DND-41 (cell line): ENCODE results near the gene CAPN3.

ENCODE experiments used
- EZH2 ChIP-seq: IDR thresholded peaks from 3 replicates; pipeline ENCODE4 v1.6.1; 2012; ENCODE audit warnings: borderline replicate concordance, low read depth, mild to moderate bottlenecking, moderate library complexity, low read length, inconsistent platforms; ENCODE audit not compliant: severe bottlenecking
- TF ChIP-seq, protein P1 (sequence below): IDR thresholded peaks from 2 replicates; pipeline ENCODE4 v1.5.1; 2012; ENCODE audit warnings: borderline replicate concordance, low read length, moderate library complexity, mild to moderate bottlenecking; ENCODE audit not compliant: poor library complexity, severe bottlenecking; ENCODE audit errors: extremely low read depth

DNA sequence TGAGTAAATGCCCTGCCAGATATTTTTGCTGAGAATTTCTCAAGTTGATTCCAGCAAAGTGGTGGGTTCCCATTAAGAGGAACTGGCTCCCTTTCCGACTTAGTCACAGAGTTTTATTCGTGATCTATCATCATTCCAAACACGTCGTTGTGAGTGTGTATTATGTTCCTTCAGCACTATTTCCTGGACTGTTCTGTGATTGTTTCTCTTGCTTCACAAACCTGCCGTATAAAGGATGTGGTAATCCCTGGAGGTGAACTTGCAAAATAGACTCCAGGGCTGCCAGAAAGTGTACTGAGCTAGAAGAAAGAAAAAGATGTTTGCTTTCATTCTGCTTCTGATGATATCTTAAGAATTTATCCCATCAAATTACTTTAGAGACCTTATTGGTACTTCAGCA, 14.5 kb upstream of the CAPN3 start:
- TF ChIP-seq, protein P1, sequence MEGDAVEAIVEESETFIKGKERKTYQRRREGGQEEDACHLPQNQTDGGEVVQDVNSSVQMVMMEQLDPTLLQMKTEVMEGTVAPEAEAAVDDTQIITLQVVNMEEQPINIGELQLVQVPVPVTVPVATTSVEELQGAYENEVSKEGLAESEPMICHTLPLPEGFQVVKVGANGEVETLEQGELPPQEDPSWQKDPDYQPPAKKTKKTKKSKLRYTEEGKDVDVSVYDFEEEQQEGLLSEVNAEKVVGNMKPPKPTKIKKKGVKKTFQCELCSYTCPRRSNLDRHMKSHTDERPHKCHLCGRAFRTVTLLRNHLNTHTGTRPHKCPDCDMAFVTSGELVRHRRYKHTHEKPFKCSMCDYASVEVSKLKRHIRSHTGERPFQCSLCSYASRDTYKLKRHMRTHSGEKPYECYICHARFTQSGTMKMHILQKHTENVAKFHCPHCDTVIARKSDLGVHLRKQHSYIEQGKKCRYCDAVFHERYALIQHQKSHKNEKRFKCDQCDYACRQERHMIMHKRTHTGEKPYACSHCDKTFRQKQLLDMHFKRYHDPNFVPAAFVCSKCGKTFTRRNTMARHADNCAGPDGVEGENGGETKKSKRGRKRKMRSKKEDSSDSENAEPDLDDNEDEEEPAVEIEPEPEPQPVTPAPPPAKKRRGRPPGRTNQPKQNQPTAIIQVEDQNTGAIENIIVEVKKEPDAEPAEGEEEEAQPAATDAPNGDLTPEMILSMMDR = no peak
- no peak for TF ChIP-seq EZH2
